K562 (cell line): ENCODE results near the gene GPALPP1.

Source experiments
- BHLHE40 ChIP-seq: IDR thresholded peaks from 2 replicates; pipeline ENCODE4 v1.6.1; 2011; ENCODE audit warnings: low read length, improper control_type of control experiment
- MTF1 ChIP-seq: fragments of 250-450 bp; sonication (Bioruptor Pico); IDR thresholded peaks from 2 replicates; pipeline ENCODE4 v1.9.0; 2021; ENCODE audit warnings: moderate library complexity, mild to moderate bottlenecking, inconsistent platforms, borderline replicate concordance
- POLR2A ChIP-seq: fragments of 450-650 bp; conservative IDR thresholded peaks from 2 replicates; pipeline ENCODE4 v1.6.1; 2016
- YY1 ChIP-seq, 3 experiments: IDR thresholded peaks; 2 replicates each; pipeline ENCODE4 v1.6.1; 2011; ENCODE audit warnings: low read length in 2 of 3, mild to moderate bottlenecking in 2 of 3, moderate library complexity in 2 of 3, borderline replicate concordance in 1 of 3, control low read depth in 1 of 3, low read depth in 1 of 3; ENCODE audit not compliant: insufficient read depth in 3 of 3, insufficient replicate concordance in 2 of 3, control insufficient read depth in 1 of 3, insufficient read length in 1 of 3; ENCODE audit errors: extremely low read depth in 1 of 3
- ZNF431 ChIP-seq: sonication (generic); formaldehyde crosslinking; IDR thresholded peaks from 2 replicates; pipeline ENCODE4 v1.8.0; 2022; ENCODE audit warnings: mild to moderate bottlenecking, missing genetic modification reagents
- TF ChIP-seq, protein P1 (sequence below), 2 experiments: fragments of 450-650 bp in 1 of 2; sonication (generic) in 1 of 2; formaldehyde crosslinking in 1 of 2; IDR thresholded peaks in 1 of 2; conservative IDR thresholded peaks in 1 of 2; 2 replicates each; pipeline versions ENCODE4 v1.6.1 to v1.8.1; 2016 to 2023; ENCODE audit warnings: mild to moderate bottlenecking in 2 of 2, moderate library complexity in 2 of 2, inconsistent platforms in 1 of 2, missing genetic modification reagents in 1 of 2
- TF ChIP-seq, protein P2 (sequence below): fragments of 450-650 bp; formaldehyde crosslinking; IDR thresholded peaks from 2 replicates; pipeline ENCODE4 v1.4.0; 2022; ENCODE audit warnings: missing genetic modification characterization
- TF ChIP-seq, protein P3 (sequence below), 2 experiments: fragments of 450-650 bp; formaldehyde crosslinking in 1 of 2; IDR thresholded peaks; 2 replicates each; pipeline versions ENCODE4 v1.4.0 to v1.6.1; 2014 to 2020; ENCODE audit warnings: mild to moderate bottlenecking in 2 of 2, borderline replicate concordance in 1 of 2, low read depth in 1 of 2
- TF ChIP-seq, protein P4 (sequence below), 3 experiments: IDR thresholded peaks in 2 of 3; conservative IDR thresholded peaks in 1 of 3; 2 replicates each; pipeline ENCODE4 v1.5.1; 2011 to 2012; ENCODE audit warnings: low read length in 3 of 3, mild to moderate bottlenecking in 3 of 3, control low read depth in 2 of 3, improper control_type of control experiment in 1 of 3, inconsistent platforms in 1 of 3, low read depth in 1 of 3, mixed read lengths in 1 of 3, moderate library complexity in 1 of 3; ENCODE audit not compliant: insufficient read depth in 2 of 3
- TF ChIP-seq, protein P5 (sequence below): sonication (generic); formaldehyde crosslinking; IDR thresholded peaks from 2 replicates; pipeline ENCODE4 v1.4.0; 2020; ENCODE audit warnings: mild to moderate bottlenecking, missing genetic modification reagents

DNA sequence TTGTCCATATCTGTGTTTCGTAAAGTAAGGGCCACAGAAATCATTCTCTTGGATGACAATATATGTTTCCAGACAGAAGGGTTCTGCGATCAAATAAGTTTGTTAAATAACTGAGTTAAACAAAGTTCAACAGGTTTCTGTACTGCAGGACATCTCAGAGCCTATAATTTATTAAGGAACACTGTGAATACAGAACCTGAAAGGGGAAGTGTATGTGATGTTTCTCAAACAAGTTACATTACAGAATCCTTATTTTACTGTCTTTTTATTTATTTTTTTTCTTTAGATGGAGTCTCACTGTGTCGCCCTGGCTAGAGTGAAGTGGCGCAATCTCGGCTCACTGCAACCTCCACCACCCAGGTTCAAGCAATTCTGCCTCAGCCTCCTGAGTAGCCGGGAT lies 75.6 kb downstream of the GPALPP1 start:
- TF ChIP-seq, protein P1, sequence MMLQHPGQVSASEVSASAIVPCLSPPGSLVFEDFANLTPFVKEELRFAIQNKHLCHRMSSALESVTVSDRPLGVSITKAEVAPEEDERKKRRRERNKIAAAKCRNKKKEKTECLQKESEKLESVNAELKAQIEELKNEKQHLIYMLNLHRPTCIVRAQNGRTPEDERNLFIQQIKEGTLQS (IDR thresholded peaks at IDR 0.05): no peak
- TF ChIP-seq, protein P1 (CRISPR knock-in tag; conservative IDR thresholded peaks at IDR 0.05): no peak
- TF ChIP-seq, protein P2, sequence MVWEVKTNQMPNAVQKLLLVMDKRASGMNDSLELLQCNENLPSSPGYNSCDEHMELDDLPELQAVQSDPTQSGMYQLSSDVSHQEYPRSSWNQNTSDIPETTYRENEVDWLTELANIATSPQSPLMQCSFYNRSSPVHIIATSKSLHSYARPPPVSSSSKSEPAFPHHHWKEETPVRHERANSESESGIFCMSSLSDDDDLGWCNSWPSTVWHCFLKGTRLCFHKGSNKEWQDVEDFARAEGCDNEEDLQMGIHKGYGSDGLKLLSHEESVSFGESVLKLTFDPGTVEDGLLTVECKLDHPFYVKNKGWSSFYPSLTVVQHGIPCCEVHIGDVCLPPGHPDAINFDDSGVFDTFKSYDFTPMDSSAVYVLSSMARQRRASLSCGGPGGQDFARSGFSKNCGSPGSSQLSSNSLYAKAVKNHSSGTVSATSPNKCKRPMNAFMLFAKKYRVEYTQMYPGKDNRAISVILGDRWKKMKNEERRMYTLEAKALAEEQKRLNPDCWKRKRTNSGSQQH (CRISPR knock-in tag): no peak
- TF ChIP-seq BHLHE40: no peak
- TF ChIP-seq YY1 (IDR thresholded peaks at IDR 0.05; ENCODE audit: borderline replicate concordance in 1 of 3, control insufficient read depth in 1 of 3, extremely low read depth in 1 of 3, insufficient read depth in 3 of 3, insufficient read length in 1 of 3, insufficient replicate concordance in 2 of 3, low read depth in 1 of 3, low read length in 2 of 3): no peak
- TF ChIP-seq, protein P3, sequence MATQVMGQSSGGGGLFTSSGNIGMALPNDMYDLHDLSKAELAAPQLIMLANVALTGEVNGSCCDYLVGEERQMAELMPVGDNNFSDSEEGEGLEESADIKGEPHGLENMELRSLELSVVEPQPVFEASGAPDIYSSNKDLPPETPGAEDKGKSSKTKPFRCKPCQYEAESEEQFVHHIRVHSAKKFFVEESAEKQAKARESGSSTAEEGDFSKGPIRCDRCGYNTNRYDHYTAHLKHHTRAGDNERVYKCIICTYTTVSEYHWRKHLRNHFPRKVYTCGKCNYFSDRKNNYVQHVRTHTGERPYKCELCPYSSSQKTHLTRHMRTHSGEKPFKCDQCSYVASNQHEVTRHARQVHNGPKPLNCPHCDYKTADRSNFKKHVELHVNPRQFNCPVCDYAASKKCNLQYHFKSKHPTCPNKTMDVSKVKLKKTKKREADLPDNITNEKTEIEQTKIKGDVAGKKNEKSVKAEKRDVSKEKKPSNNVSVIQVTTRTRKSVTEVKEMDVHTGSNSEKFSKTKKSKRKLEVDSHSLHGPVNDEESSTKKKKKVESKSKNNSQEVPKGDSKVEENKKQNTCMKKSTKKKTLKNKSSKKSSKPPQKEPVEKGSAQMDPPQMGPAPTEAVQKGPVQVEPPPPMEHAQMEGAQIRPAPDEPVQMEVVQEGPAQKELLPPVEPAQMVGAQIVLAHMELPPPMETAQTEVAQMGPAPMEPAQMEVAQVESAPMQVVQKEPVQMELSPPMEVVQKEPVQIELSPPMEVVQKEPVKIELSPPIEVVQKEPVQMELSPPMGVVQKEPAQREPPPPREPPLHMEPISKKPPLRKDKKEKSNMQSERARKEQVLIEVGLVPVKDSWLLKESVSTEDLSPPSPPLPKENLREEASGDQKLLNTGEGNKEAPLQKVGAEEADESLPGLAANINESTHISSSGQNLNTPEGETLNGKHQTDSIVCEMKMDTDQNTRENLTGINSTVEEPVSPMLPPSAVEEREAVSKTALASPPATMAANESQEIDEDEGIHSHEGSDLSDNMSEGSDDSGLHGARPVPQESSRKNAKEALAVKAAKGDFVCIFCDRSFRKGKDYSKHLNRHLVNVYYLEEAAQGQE (IDR thresholded peaks at IDR 0.05; ENCODE audit: borderline replicate concordance): no peak
- TF ChIP-seq, protein P3 (CRISPR knock-in tag; IDR thresholded peaks at IDR 0.05; ENCODE audit: low read depth): no peak
- TF ChIP-seq ZNF431 (CRISPR knock-in tag): no peak
- TF ChIP-seq, protein P4, sequence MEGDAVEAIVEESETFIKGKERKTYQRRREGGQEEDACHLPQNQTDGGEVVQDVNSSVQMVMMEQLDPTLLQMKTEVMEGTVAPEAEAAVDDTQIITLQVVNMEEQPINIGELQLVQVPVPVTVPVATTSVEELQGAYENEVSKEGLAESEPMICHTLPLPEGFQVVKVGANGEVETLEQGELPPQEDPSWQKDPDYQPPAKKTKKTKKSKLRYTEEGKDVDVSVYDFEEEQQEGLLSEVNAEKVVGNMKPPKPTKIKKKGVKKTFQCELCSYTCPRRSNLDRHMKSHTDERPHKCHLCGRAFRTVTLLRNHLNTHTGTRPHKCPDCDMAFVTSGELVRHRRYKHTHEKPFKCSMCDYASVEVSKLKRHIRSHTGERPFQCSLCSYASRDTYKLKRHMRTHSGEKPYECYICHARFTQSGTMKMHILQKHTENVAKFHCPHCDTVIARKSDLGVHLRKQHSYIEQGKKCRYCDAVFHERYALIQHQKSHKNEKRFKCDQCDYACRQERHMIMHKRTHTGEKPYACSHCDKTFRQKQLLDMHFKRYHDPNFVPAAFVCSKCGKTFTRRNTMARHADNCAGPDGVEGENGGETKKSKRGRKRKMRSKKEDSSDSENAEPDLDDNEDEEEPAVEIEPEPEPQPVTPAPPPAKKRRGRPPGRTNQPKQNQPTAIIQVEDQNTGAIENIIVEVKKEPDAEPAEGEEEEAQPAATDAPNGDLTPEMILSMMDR (IDR thresholded peaks at IDR 0.05 in 2 of 3, conservative IDR thresholded peaks at IDR 0.05 in 1 of 3; ENCODE audit: insufficient read depth in 2 of 3, low read depth in 1 of 3, low read length in 3 of 3): no peak
- no peak for TF ChIP-seq MTF1
- no peak for TF ChIP-seq POLR2A
- TF ChIP-seq, protein P5, sequence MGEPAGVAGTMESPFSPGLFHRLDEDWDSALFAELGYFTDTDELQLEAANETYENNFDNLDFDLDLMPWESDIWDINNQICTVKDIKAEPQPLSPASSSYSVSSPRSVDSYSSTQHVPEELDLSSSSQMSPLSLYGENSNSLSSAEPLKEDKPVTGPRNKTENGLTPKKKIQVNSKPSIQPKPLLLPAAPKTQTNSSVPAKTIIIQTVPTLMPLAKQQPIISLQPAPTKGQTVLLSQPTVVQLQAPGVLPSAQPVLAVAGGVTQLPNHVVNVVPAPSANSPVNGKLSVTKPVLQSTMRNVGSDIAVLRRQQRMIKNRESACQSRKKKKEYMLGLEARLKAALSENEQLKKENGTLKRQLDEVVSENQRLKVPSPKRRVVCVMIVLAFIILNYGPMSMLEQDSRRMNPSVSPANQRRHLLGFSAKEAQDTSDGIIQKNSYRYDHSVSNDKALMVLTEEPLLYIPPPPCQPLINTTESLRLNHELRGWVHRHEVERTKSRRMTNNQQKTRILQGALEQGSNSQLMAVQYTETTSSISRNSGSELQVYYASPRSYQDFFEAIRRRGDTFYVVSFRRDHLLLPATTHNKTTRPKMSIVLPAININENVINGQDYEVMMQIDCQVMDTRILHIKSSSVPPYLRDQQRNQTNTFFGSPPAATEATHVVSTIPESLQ (CRISPR knock-in tag): no peak
